H9 (cell line): Measurements from ENCODE around the gene KIF6. TPM values are rescaled to one million over a fixed set of nuclear protein-coding genes. Genes with fewer than 3 reads are reported as not detected.

ENCODE experiments used
- DNase-seq: peaks from one replicate; pipeline ENCODE4 v3.0.0-alpha.2; 2017
- H2AFZ ChIP-seq: one replicate; pipeline ENCODE4 v1.6.1; 2013; ENCODE audit warnings: mild to moderate bottlenecking, low read length, control low read depth, moderate library complexity
- H2AK5ac ChIP-seq: 2 replicates; pipeline ENCODE4 v1.6.1; 2013; ENCODE audit warnings: low read length, control low read depth, mixed read lengths; ENCODE audit not compliant: insufficient read length
- H2BK120ac ChIP-seq: one replicate; pipeline ENCODE4 v1.6.1; 2013; ENCODE audit warnings: low read depth, mild to moderate bottlenecking, low read length, control low read depth, inconsistent platforms; ENCODE audit not compliant: poor library complexity, severe bottlenecking
- H2BK12ac ChIP-seq: 2 replicates; pipeline ENCODE4 v1.6.1; 2013; ENCODE audit warnings: low read length, control low read depth, mixed read lengths, low read depth; ENCODE audit not compliant: insufficient read length
- H2BK15ac ChIP-seq: 2 replicates; pipeline ENCODE4 v1.6.1; 2013; ENCODE audit warnings: low read depth, low read length, control low read depth
- H2BK20ac ChIP-seq: one replicate; pipeline ENCODE4 v1.6.1; 2013; ENCODE audit warnings: low read depth, mild to moderate bottlenecking, low read length, control low read depth, inconsistent platforms; ENCODE audit not compliant: poor library complexity, severe bottlenecking
- H2BK5ac ChIP-seq: 2 replicates; pipeline ENCODE4 v1.6.1; 2013; ENCODE audit warnings: low read length, control low read depth, mixed read lengths; ENCODE audit not compliant: insufficient read length
- H3K14ac ChIP-seq: 2 replicates; pipeline ENCODE4 v1.6.1; 2013; ENCODE audit warnings: low read length, control low read depth; ENCODE audit not compliant: insufficient read depth
- H3K18ac ChIP-seq: 2 replicates; pipeline ENCODE4 v1.6.1; 2013; ENCODE audit warnings: low read depth, mild to moderate bottlenecking, mixed read lengths, low read length, control low read depth; ENCODE audit not compliant: insufficient read length
- H3K23ac ChIP-seq: 2 replicates; pipeline ENCODE4 v1.6.1; 2013; ENCODE audit warnings: low read length, control low read depth, mixed read lengths, low read depth; ENCODE audit not compliant: insufficient read length
- H3K23me2 ChIP-seq: 2 replicates; pipeline ENCODE4 v1.6.1; 2013; ENCODE audit warnings: low read depth, mild to moderate bottlenecking, mixed read lengths, low read length, control low read depth; ENCODE audit not compliant: insufficient read length, poor library complexity, severe bottlenecking
- H3K27ac ChIP-seq: 2 replicates; pipeline ENCODE4 v1.5.1; 2013; ENCODE audit warnings: low read length, control low read depth, mixed read lengths, low read depth; ENCODE audit not compliant: insufficient read length
- H3K27me3 ChIP-seq: 2 replicates; pipeline ENCODE4 v1.6.1; 2013; ENCODE audit warnings: low read length, control low read depth, inconsistent platforms; ENCODE audit not compliant: insufficient read depth
- H3K4ac ChIP-seq: 2 replicates; pipeline ENCODE4 v1.6.1; 2013; ENCODE audit warnings: low read depth, mild to moderate bottlenecking, control low read depth, inconsistent platforms, low read length, moderate library complexity
- H3K4me1 ChIP-seq: 2 replicates; pipeline ENCODE4 v1.6.1; 2013; ENCODE audit warnings: low read length, control low read depth, inconsistent platforms; ENCODE audit not compliant: insufficient read depth
- H3K4me2 ChIP-seq: 2 replicates; pipeline ENCODE4 v1.6.1; 2013; ENCODE audit warnings: low read length, control low read depth, mixed read lengths; ENCODE audit not compliant: insufficient read length, insufficient read depth
- H3K56ac ChIP-seq: 2 replicates; pipeline ENCODE4 v1.6.1; 2013; ENCODE audit warnings: low read depth, mild to moderate bottlenecking, mixed read lengths, low read length, control low read depth; ENCODE audit not compliant: insufficient read length
- H3K79me1 ChIP-seq: 2 replicates; pipeline ENCODE4 v1.6.1; 2013; ENCODE audit warnings: low read depth, mild to moderate bottlenecking, moderate library complexity, low read length, control low read depth, inconsistent platforms; ENCODE audit not compliant: insufficient read depth, poor library complexity, severe bottlenecking
- H3K79me2 ChIP-seq: 2 replicates; pipeline ENCODE4 v1.6.1; 2013; ENCODE audit warnings: low read length, control low read depth, inconsistent platforms; ENCODE audit not compliant: insufficient read depth
- H3K9ac ChIP-seq: 2 replicates; pipeline ENCODE4 v1.6.1; 2013; ENCODE audit warnings: low read length, control low read depth, mixed read lengths; ENCODE audit not compliant: insufficient read length; ENCODE audit errors: extremely low read depth
- H3K9me3 ChIP-seq: one replicate; pipeline ENCODE4 v1.6.1; 2013; ENCODE audit warnings: low read depth, low read length, inconsistent platforms; ENCODE audit not compliant: control insufficient read depth
- H3T11ph ChIP-seq: one replicate; pipeline ENCODE4 v1.6.1; 2013; ENCODE audit warnings: mild to moderate bottlenecking, low read length, control low read depth, inconsistent platforms
- H4K20me1 ChIP-seq: one replicate; pipeline ENCODE4 v1.6.1; 2013; ENCODE audit not compliant: control insufficient read depth, insufficient read length, insufficient read depth
- H4K5ac ChIP-seq: 2 replicates; pipeline ENCODE4 v1.6.1; 2013; ENCODE audit warnings: low read depth, mild to moderate bottlenecking, mixed read lengths, low read length, control low read depth; ENCODE audit not compliant: insufficient read length
- H4K8ac ChIP-seq: replicated peaks from 2 replicates; pipeline ENCODE4 v1.6.1; 2013; ENCODE audit warnings: low read length, control low read depth, mixed read lengths, low read depth; ENCODE audit not compliant: insufficient read length
- H4K91ac ChIP-seq: 2 replicates; pipeline ENCODE4 v1.6.1; 2013; ENCODE audit warnings: low read depth, mild to moderate bottlenecking, moderate library complexity, mixed read lengths, low read length, control low read depth; ENCODE audit not compliant: insufficient read length
- H3K27ac Mint-ChIP-seq, 3 experiments: 2 replicates in 2 of 3; 3 replicates in 1 of 3; pipeline ENCODE4 v1.8.0; 2020 to 2021; ENCODE audit warnings: mixed read lengths in 3 of 3, mild to moderate bottlenecking in 1 of 3, moderate library complexity in 1 of 3
- H3K27me3 Mint-ChIP-seq: 2 replicates; pipeline ENCODE4 v1.8.0; 2021; ENCODE audit warnings: low read depth, mild to moderate bottlenecking, moderate library complexity, mixed read lengths
- H3K36me3 Mint-ChIP-seq, 3 experiments: 2 replicates in 2 of 3; 3 replicates in 1 of 3; pipeline ENCODE4 v1.8.0; 2020 to 2021; ENCODE audit warnings: low read depth in 3 of 3, mixed read lengths in 3 of 3; ENCODE audit not compliant: insufficient read depth in 1 of 3
- H3K4me1 Mint-ChIP-seq, 2 experiments: 2 replicates each; pipeline ENCODE4 v1.8.0; 2020; ENCODE audit warnings: mixed read lengths in 2 of 2
- H3K4me3 Mint-ChIP-seq, 2 experiments: 2 replicates in 1 of 2; 3 replicates in 1 of 2; pipeline ENCODE4 v1.8.0; 2020 to 2021; ENCODE audit warnings: mild to moderate bottlenecking in 2 of 2, mixed read lengths in 2 of 2, moderate library complexity in 1 of 2
- H3K9me3 Mint-ChIP-seq, 2 experiments: 2 replicates in 1 of 2; 3 replicates in 1 of 2; pipeline ENCODE4 v1.8.0; 2020; ENCODE audit warnings: mild to moderate bottlenecking in 2 of 2, mixed read lengths in 2 of 2, moderate library complexity in 1 of 2
- CTCF ChIP-seq: fragments of 200-600 bp; sonication (generic); conservative IDR thresholded peaks from 3 replicates; pipeline ENCODE4 v1.8.0; 2021; ENCODE audit warnings: antibody characterized with exemption, mild to moderate bottlenecking
- WGBS: extraction: QIAGEN DNeasy Blood & Tissue Kit; methylation state at CpG from one replicate; pipeline ENCODE4 v1.1.7; 2013; ENCODE audit warnings: missing lambda C conversion rate, low lambda C conversion rate, mixed read lengths; ENCODE audit not compliant: insufficient read length; ENCODE audit errors: extremely low coverage; 5-methylcytosine and 5-hydroxymethylcytosine counted together
- total RNA-seq: library from RNA; stranded (reverse); gene quantifications from 2 replicates; pipeline ENCODE4 v1.2.1, GENCODE V29; 2021

Gene KIF6
- total RNA-seq, 1 experiment from 2014 or later = 0.63 TPM

- H3K18ac ChIP-seq = no peak overlapping the region
- no peak overlapping the region for H3K27ac Mint-ChIP-seq
- WGBS = no CpG with 5 or more reads among the region's 1 CpG
Measured at GRCh38 chr6:39407446-39407993, 317.7 kb downstream of the KIF6 start.

More at GRCh38 chr6:39407446-39407993, 317.7 kb downstream of the KIF6 start:
- Histone ChIP-seq H3K23me2 (no peaks in the 10 kb centered on the region), H2BK120ac (no peak overlapping the region), H3K56ac (no peak overlapping the region), H3K14ac (no peak overlapping the region), H3K23ac (no peak overlapping the region), H2BK20ac (no peak overlapping the region), H3K4me2 (no peak overlapping the region), H2BK12ac (no peak overlapping the region), H4K91ac (no peak overlapping the region), H3K79me2 (no peaks in the 10 kb centered on the region), H4K8ac (no peak overlapping the region), H3K27ac (no peak overlapping the region), H2BK5ac (no peak overlapping the region), H2BK15ac (no peak overlapping the region), H3K79me1 (no peaks in the 10 kb centered on the region), H3K27me3 (no peaks in the 10 kb centered on the region), H2AFZ (no peak overlapping the region), H3K4ac (no peak overlapping the region), H3K9ac (no peak overlapping the region), H4K20me1 (no peaks in the 10 kb centered on the region), H2AK5ac (no peak overlapping the region), H3K4me1 (no peaks in the 10 kb centered on the region), H3K9me3 (no peaks in the 10 kb centered on the region), H3T11ph (no peak overlapping the region), H4K5ac (no peak overlapping the region)
- H3K27me3 Mint-ChIP-seq = no peaks in the 10 kb centered on the region
- no peaks in the 10 kb centered on the region for H3K36me3 Mint-ChIP-seq
- no peak overlapping the region for H3K4me3 Mint-ChIP-seq
- H3K4me1 Mint-ChIP-seq = no peaks in the 10 kb centered on the region
- H3K9me3 Mint-ChIP-seq = no peaks in the 10 kb centered on the region
- no peak for TF ChIP-seq CTCF
- no peak for DNase-seq
